IPS DF 6.9 (cell line): ENCODE measurements around the gene OPCML.

Source experiments
- DNase-seq: peaks from one replicate; pipeline ENCODE4 v3.0.0-alpha.2; 2013; ENCODE audit warnings: low read depth, low spot score
- H3K27ac ChIP-seq: one replicate; pipeline ENCODE4 v1.5.1; 2013; ENCODE audit warnings: low read length, control low read depth
- H3K27me3 ChIP-seq: 2 replicates; pipeline ENCODE4 v1.6.1; 2013; ENCODE audit warnings: mild to moderate bottlenecking, low read length; ENCODE audit not compliant: control insufficient read depth, insufficient read depth
- H3K36me3 ChIP-seq: 2 replicates; pipeline ENCODE4 v1.6.1; 2013; ENCODE audit warnings: low read length; ENCODE audit not compliant: control insufficient read depth, insufficient read depth
- H3K4me1 ChIP-seq: 2 replicates; pipeline ENCODE4 v1.6.1; 2013; ENCODE audit warnings: low read length; ENCODE audit not compliant: control insufficient read depth, insufficient read depth
- H3K4me3 ChIP-seq: 2 replicates; pipeline ENCODE4 v1.5.1; 2013; ENCODE audit warnings: mild to moderate bottlenecking, low read length
- H3K9me3 ChIP-seq: 2 replicates; pipeline ENCODE4 v1.6.1; 2013; ENCODE audit warnings: low read length, inconsistent platforms; ENCODE audit not compliant: control insufficient read depth, insufficient read depth
- WGBS: extraction: QIAGEN DNeasy Blood & Tissue Kit; methylation state at CpG from one replicate; pipeline ENCODE4 v1.1.7; 2013; ENCODE audit warnings: mixed read lengths, missing lambda C conversion rate; ENCODE audit not compliant: insufficient read length, insufficient coverage; 5-methylcytosine and 5-hydroxymethylcytosine counted together

The OPCML gene

DNA sequence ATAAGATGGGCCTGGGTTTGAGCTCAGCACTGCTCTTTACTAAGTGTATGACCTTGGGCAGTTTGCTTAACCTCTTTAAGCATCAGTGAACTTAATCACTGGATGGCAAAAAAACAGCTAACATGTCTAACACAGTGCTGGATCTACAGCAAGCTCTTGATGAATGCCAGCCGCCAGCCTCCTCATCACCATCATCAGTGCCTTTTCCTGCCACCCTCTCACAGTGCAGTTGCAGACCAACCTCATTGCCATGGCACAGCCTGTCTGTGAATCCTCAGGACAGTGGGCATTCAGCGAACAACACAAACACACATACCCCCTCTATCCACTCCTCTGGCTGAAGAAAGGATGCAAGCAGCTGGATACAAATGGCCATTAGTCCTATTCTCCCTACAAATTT is 133.0 kb downstream of the OPCML start:
- no peak for DNase-seq
- Histone ChIP-seq H3K27ac (no peak overlapping the region), H3K27me3 (no peaks in the 10 kb centered on the region), H3K4me1 (0 out of 2 replicates have a peak, but pooled peaks cover 1% of the 10 kb centered on the region), H3K4me3 (no peak overlapping the region), H3K36me3 (no peaks in the 10 kb centered on the region), H3K9me3 (no peaks in the 10 kb centered on the region)
- no CpG with 5 or more reads among the region's 2 CpGs for WGBS

DNA sequence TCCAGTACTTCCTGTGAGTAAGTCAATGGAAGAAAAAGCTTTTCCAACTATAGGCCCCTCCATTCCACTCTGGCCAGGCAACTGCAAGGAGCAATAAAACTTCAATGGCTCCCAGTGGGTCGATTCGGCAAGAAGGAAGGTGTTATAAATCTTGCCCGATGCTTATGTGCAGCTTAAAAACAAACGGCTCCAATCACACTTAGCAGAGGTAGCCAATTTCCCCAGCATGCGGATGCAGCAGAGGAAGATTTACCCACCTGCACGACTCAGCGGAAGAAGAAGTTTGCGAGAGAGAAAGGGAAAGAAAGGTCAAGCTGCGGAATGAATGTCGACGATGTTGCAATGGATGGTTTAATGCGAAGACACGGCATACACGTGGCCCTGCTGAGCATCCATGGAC is 141.5 kb downstream of the OPCML start:
- Histone ChIP-seq H3K4me1 (no peaks in the 10 kb centered on the region), H3K9me3 (no peaks in the 10 kb centered on the region), H3K27me3 (no peaks in the 10 kb centered on the region), H3K36me3 (no peaks in the 10 kb centered on the region), H3K4me3 (no peak overlapping the region), H3K27ac (no peak overlapping the region)
- WGBS = no CpG with 5 or more reads among the region's 14 CpGs
- no peak for DNase-seq

DNA sequence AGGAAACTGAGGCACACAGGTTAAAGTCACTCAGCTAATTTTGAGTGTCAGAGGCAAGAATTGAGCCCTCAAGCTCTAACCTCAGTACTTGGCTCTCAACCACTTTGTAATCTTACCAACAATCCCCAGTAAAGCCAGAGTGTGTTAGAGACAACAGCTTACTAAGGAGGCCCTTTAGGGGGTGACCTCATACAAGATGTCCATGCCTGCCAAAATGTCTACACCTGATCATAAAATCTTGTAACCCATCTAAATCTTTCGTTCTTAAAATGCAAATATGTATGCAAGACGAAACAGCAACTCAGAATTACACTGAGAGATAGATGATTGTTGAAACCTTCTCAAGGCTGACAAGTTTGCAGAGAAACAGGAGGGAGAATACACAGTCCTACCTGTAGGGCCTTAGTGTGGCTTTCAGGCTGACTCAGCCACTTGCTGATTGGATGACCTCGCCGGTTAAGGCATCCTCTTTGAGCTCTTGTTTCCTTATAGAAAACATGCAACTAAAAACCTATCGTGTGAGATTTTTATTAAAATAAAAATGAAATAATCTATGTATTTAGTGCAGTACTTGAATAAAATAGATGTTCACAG is 143.2 kb downstream of the OPCML start:
- Histone ChIP-seq H3K36me3 (no peaks in the 10 kb centered on the region), H3K4me1 (no peaks in the 10 kb centered on the region), H3K27me3 (no peaks in the 10 kb centered on the region), H3K27ac (no peak overlapping the region), H3K4me3 (no peak overlapping the region), H3K9me3 (no peaks in the 10 kb centered on the region)
- DNase-seq = no peak
- no CpG with 5 or more reads among the region's 5 CpGs for WGBS

DNA sequence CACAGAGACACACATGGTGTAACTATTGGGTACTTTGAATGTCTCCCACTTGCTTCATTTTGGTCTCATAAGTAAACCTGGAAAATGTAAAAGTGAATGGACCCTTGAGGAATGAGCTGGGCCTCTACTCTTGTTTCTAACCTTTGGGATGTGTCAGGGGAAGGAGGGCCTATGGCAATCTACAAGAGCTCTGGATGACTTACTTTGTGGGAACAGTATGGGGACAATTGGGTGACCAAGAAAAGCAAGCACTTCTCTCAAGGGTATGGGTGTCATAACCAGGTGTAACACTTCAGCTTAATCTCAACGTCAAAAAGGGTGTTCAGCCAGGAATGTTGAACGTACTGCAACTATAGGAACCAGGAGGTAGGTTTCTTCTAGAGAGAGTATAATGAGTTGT is 144.0 kb downstream of the OPCML start:
- H3K27me3 ChIP-seq = no peaks in the 10 kb centered on the region
- no peaks in the 10 kb centered on the region for H3K9me3 ChIP-seq
- no CpG with 5 or more reads among the region's 2 CpGs for whole genome bisulfite sequencing
- H3K4me1 ChIP-seq = no peaks in the 10 kb centered on the region
- H3K27ac ChIP-seq = no peak overlapping the region
- H3K36me3 ChIP-seq = no peaks in the 10 kb centered on the region
- no peak overlapping the region for H3K4me3 ChIP-seq
- no peak for DNase-seq

DNA sequence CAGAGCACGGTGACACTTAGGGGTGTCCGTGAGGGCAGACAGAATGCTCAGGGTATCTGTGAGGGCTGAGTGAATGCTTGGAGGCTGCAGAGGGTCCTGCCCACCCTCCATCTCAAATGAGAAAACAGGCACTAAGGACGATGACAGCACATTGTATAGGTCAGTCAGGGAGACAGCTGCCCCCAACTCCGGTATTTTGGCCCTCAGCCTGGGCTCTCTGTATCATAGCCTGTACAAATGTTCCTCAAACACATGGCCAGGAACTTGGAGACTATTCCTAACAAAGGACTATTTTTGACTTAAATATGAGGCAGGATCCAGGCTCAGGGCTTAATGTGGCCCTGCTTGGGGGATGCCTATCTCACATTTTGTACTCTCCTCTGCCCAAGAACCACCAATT is 145.4 kb downstream of the OPCML start:
- H3K36me3 ChIP-seq = no peaks in the 10 kb centered on the region
- no peaks in the 10 kb centered on the region for H3K27me3 ChIP-seq
- H3K4me3 ChIP-seq = no peak overlapping the region
- no CpG with 5 or more reads among the region's 4 CpGs for WGBS
- no peak for DNase-seq
- H3K9me3 ChIP-seq = no peaks in the 10 kb centered on the region
- no peak overlapping the region for H3K27ac ChIP-seq
- no peaks in the 10 kb centered on the region for H3K4me1 ChIP-seq

DNA sequence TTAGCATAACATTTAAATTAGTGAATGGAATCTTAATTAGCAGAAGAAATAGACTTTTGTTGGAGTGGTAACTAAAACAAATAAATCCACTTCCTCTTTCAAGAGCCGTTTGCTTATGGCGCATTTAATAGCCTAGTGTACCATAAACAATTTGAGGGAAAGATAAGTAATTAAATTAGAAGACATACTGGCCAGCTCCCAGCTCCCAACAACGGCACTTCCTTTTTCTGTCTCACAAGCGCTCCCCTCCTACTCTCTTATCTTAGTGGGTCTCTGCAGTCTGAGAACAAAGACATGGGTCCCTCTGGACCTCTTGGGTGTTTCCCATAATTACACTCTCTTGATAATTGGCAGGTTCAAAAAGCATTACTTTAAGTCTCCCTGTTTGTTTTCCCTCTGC is 146.0 kb downstream of the OPCML start:
- H3K9me3 ChIP-seq = no peaks in the 10 kb centered on the region
- no CpG with 5 or more reads among the region's 4 CpGs for WGBS
- no peak for DNase-seq

DNA sequence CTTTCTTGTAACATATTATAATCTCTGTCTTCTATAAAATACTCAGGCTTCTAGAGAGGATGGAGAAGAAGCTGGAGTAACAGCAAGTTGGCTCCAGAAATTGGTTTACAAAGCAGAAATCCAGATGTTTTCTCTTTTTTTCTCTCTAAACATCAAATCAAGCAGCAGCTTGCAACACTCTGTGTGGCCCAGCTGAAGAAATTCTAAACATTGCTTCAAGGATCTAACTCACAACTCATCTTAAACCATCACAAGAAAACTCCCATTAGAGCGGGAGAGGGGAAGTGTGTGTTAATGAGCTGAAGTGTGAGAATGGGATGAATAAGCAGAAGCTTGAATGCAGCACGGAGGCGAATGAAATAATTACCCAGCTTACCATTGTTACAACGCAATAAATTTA is 146.5 kb downstream of the OPCML start:
- Histone ChIP-seq H3K4me1 (no peaks in the 10 kb centered on the region), H3K9me3 (no peaks in the 10 kb centered on the region), H3K4me3 (no peak overlapping the region), H3K27ac (no peak overlapping the region), H3K36me3 (no peaks in the 10 kb centered on the region), H3K27me3 (no peaks in the 10 kb centered on the region)
- no peak for DNase-seq
- whole genome bisulfite sequencing = no CpG with 5 or more reads among the region's 4 CpGs

More for the DNA sequence above, 146.0 kb downstream of the OPCML start:
- H3K4me3 ChIP-seq = no peak overlapping the region
- no peaks in the 10 kb centered on the region for H3K27me3 ChIP-seq
- H3K4me1 ChIP-seq = no peaks in the 10 kb centered on the region
- no peak overlapping the region for H3K27ac ChIP-seq
- no peaks in the 10 kb centered on the region for H3K36me3 ChIP-seq

DNA sequence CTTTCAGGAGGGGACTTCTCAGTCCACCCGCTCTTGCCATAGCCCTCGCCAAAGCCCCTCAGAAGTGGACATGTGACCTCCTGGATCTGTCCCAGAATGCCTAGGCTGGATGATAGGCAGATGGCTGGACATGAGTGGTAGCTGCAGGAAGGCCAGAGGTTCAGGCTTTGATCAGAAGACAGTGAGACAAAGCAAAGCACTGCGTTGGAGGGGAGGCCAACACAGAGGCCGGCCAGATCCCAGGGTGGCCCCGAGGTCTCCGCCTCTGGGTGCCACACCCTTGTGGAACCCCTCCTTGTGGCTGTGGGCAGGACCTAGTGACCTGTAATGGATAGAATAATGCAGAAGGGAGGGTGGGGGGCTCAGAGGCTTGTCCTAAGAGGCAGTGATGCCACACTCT is 147.6 kb downstream of the OPCML start:
- Histone ChIP-seq H3K27ac (no peak overlapping the region), H3K9me3 (no peaks in the 10 kb centered on the region), H3K4me1 (no peaks in the 10 kb centered on the region), H3K27me3 (no peaks in the 10 kb centered on the region), H3K4me3 (no peak overlapping the region), H3K36me3 (no peaks in the 10 kb centered on the region)
- no CpG with 5 or more reads among the region's 6 CpGs for WGBS
- DNase-seq = no peak

DNA sequence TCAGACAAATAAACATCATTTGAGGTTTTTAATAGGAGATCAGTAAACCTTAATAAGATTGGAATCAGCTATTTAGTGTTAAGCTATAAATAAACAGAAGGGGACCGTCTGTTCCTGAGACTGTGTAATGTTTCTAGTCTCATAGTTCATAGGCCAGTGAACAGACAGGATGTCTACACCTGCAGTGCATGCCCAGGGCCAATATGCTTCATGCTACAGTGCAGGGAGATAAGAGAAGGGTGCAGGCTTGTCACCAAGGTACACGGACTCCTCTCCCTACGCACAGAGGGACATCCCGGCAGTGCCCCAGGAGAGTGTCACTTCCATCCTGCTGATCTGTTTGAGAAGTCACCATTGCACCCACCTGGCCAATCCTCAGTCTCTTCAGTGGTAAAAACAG is 148.6 kb downstream of the OPCML start:
- Histone ChIP-seq H3K9me3 (no peaks in the 10 kb centered on the region), H3K4me3 (no peak overlapping the region), H3K36me3 (no peaks in the 10 kb centered on the region), H3K27me3 (no peaks in the 10 kb centered on the region), H3K4me1 (no peaks in the 10 kb centered on the region), H3K27ac (no peak overlapping the region)
- whole genome bisulfite sequencing = no CpG with 5 or more reads among the region's 4 CpGs
- no peak for DNase-seq

DNA sequence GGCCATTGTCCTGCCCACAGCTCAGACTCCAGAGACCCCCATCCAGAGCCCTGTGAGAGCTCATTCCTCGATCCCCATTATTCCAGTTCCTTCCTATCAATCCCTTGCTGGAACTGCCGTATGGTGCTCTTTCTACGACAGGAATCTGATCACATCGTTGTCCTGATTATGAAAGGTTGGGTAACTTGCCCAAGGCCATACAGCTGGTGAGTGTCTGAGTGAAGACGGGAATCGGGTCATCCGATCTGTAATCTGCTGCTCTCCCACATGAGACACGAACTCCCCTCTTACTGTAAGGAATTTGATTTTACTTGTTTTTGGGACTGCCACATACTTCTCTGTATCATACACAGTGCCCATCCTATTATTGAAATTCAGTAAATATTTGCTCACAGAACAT is 149.1 kb downstream of the OPCML start:
- no peaks in the 10 kb centered on the region for H3K9me3 ChIP-seq
- no peak for DNase-seq
- no peak overlapping the region for H3K4me3 ChIP-seq
- no peaks in the 10 kb centered on the region for H3K27me3 ChIP-seq
- no CpG with 5 or more reads among the region's 8 CpGs for WGBS
- no peak overlapping the region for H3K27ac ChIP-seq
- no peaks in the 10 kb centered on the region for H3K4me1 ChIP-seq
- no peaks in the 10 kb centered on the region for H3K36me3 ChIP-seq

DNA sequence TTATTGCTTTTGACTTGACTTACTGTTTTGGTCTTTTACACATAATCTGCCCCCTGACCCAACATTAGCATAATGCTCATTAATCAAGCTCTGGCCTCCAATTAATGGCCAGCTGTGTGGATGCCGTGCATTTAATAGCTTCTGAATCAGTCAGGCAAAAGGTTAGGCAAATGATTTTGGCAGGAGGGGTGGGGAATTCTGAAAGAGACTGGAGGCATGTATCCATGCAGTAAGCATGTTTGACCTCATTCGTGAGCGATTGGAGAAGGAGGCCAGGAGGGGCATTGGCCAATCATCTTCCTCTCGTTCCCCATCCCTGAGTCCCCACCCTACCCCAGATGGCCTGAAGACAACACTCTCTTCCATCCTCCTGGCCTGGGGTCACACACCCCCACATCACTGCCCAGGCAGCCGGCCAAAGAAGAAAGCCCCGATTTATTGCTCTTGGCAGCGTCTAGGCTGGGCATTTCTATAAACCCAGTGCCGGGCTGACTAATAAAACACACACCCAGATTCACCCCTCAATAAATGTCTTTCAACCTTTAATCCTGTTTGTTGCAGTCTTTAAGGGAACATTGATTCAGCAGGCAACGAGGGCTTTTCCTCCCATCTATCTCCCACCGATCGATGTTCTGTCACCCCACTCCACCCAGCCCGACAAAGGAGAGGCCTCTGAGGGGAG is 150.0 kb downstream of the OPCML start:
- no peak overlapping the region for H3K4me3 ChIP-seq
- no peaks in the 10 kb centered on the region for H3K36me3 ChIP-seq
- no peak for DNase-seq
- no peaks in the 10 kb centered on the region for H3K4me1 ChIP-seq
- no peaks in the 10 kb centered on the region for H3K27me3 ChIP-seq
- no peaks in the 10 kb centered on the region for H3K9me3 ChIP-seq
- no peak overlapping the region for H3K27ac ChIP-seq
- no CpG with 5 or more reads among the region's 12 CpGs for WGBS
